BLaER1 (cell line): Measurements from ENCODE around the gene PDLIM1.

Experiments
- H3K27ac ChIP-seq: shearing (Covaris generic); formaldehyde crosslinking; 2 replicates; pipeline ENCODE4 v1.8.1; 2022
- H3K27me3 ChIP-seq: shearing (Covaris generic); formaldehyde crosslinking; 2 replicates; pipeline ENCODE4 v1.8.1; 2022
- H3K36me3 ChIP-seq: shearing (Covaris generic); formaldehyde crosslinking; 2 replicates; pipeline ENCODE4 v1.8.1; 2022
- H3K4me1 ChIP-seq: shearing (Covaris generic); formaldehyde crosslinking; 2 replicates; pipeline ENCODE4 v1.8.1; 2022
- H3K4me2 ChIP-seq: shearing (Covaris generic); formaldehyde crosslinking; 2 replicates; pipeline ENCODE4 v1.8.1; 2022
- H3K4me3 ChIP-seq: shearing (Covaris generic); formaldehyde crosslinking; 2 replicates; pipeline ENCODE4 v1.8.1; 2022
- H3K9ac ChIP-seq: shearing (Covaris generic); formaldehyde crosslinking; 2 replicates; pipeline ENCODE4 v1.8.1; 2022
- H3K9me3 ChIP-seq: shearing (Covaris generic); formaldehyde crosslinking; 2 replicates; pipeline ENCODE4 v1.8.1; 2022
- H4K20me1 ChIP-seq: shearing (Covaris generic); formaldehyde crosslinking; 2 replicates; pipeline ENCODE4 v1.8.1; 2022
- Cebpa-rat ChIP-seq: shearing (Covaris generic); IDR thresholded peaks from 2 replicates; pipeline ENCODE4 v1.8.1; 2022

The PDLIM1 gene

DNA sequence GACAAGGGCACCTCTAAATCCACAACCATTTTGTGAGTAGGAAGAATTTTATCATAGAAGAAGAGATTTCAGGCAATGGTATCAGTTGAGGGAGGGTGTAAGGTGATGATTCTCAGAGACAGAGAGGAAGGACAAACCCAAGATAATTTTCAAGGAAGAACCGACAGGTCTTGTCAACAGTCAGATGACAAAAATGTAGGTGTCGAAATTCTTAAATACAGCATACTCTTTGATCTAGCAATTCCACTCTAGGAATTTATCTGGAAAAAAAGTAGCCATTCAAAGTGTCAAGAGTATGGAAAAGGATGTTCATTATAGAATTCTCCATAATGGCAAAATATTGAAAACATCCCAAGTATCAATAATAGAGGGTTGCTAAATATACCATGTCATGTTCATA, 14.2 kb upstream of the PDLIM1 start:
- no peak for TF ChIP-seq Cebpa-rat
- Histone ChIP-seq H3K4me2 (no peak overlapping the region), H4K20me1 (no peaks in the 10 kb centered on the region), H3K9me3 (no peaks in the 10 kb centered on the region), H3K9ac (no peak overlapping the region), H3K4me3 (no peak overlapping the region), H3K27me3 (no peaks in the 10 kb centered on the region), H3K27ac (no peak overlapping the region), H3K4me1 (peaks cover 26% of the 10 kb centered on the region), H3K36me3 (no peaks in the 10 kb centered on the region)

- no peak overlapping the region for H3K27ac ChIP-seq
- peaks cover 21% of the 10 kb centered on the region for H3K4me1 ChIP-seq
- no peak overlapping the region for H3K4me3 ChIP-seq
- no peaks in the 10 kb centered on the region for H3K36me3 ChIP-seq
- H3K9ac ChIP-seq = no peak overlapping the region
- no peak overlapping the region for H3K4me2 ChIP-seq
- no peak for TF ChIP-seq Cebpa-rat
- H4K20me1 ChIP-seq = no peaks in the 10 kb centered on the region
- no peaks in the 10 kb centered on the region for H3K9me3 ChIP-seq
- no peaks in the 10 kb centered on the region for H3K27me3 ChIP-seq
Observed at GRCh38 chr10:95304463-95304862, 13.7 kb upstream of the PDLIM1 start.

DNA sequence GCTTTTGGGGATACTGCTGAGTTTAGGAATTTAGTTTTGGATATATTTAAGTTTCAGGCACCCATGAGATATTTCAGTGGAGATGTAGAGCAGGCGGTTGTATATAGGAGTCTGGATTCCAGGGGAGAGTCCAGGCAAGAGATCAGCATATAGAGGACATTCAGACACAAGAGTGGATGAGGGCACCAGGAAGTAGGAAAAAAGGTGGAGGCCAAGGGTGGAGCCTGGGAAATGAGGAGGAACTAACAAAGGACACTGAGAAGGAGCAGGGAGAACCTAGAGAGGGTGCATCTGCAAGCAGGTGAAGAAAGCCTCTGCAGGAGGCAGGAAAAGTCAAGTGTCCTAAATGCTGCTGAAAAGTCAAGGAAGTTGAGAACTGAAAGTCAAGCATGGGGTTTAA, 13.1 kb upstream of the PDLIM1 start:
- Histone ChIP-seq H3K36me3 (no peaks in the 10 kb centered on the region), H4K20me1 (no peaks in the 10 kb centered on the region), H3K27ac (no peak overlapping the region), H3K4me2 (no peak overlapping the region), H3K9ac (no peak overlapping the region), H3K9me3 (no peaks in the 10 kb centered on the region), H3K4me3 (no peak overlapping the region), H3K27me3 (no peaks in the 10 kb centered on the region), H3K4me1 (peaks cover 15% of the 10 kb centered on the region)
- TF ChIP-seq Cebpa-rat = no peak

DNA sequence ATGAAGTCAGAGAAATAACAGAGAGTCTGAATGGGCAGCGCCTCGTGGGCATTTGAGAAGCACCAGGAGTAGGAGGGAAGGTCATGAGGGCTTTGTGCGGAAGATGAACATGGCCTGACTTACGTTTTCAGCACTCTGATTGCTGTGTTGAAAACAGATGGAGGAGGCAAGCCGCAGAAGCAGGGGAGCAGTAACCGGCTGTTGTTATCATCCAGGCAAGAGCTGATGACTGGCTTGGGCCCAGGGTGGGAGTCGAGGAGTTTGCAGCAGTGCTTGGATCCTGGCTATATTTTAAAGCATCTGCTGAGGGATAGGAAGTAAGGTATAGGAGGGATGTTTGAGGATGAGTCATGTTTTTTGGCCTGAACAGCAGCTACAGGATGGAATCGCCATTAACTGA, 12.7 kb upstream of the PDLIM1 start:
- no peaks in the 10 kb centered on the region for H3K36me3 ChIP-seq
- H3K27ac ChIP-seq = no peak overlapping the region
- peaks cover 11% of the 10 kb centered on the region for H3K4me1 ChIP-seq
- no peak overlapping the region for H3K9ac ChIP-seq
- no peak for TF ChIP-seq Cebpa-rat
- H3K4me2 ChIP-seq = no peak overlapping the region
- H3K4me3 ChIP-seq = no peak overlapping the region
- no peaks in the 10 kb centered on the region for H4K20me1 ChIP-seq
- no peaks in the 10 kb centered on the region for H3K9me3 ChIP-seq
- no peaks in the 10 kb centered on the region for H3K27me3 ChIP-seq

- no peaks in the 10 kb centered on the region for H3K36me3 ChIP-seq
- no peak overlapping the region for H3K4me3 ChIP-seq
- no peaks in the 10 kb centered on the region for H3K9me3 ChIP-seq
- H3K4me2 ChIP-seq = no peak overlapping the region
- H3K27me3 ChIP-seq = no peaks in the 10 kb centered on the region
- peaks cover 27% of the 10 kb centered on the region for H3K4me1 ChIP-seq
- H4K20me1 ChIP-seq = no peaks in the 10 kb centered on the region
- H3K27ac ChIP-seq = no peak overlapping the region
- H3K9ac ChIP-seq = no peak overlapping the region
- no peak for TF ChIP-seq Cebpa-rat
Observed at GRCh38 chr10:95300022-95300539, 9.3 kb upstream of the PDLIM1 start.

- no peak overlapping the region for H3K9ac ChIP-seq
- peak overlapping the region; percentile 96 for H3K4me2 ChIP-seq
- H3K9me3 ChIP-seq = no peaks in the 10 kb centered on the region
- peaks cover 54% of the 10 kb centered on the region for H3K4me1 ChIP-seq
- H3K27me3 ChIP-seq = no peaks in the 10 kb centered on the region
- no peak for TF ChIP-seq Cebpa-rat
- H4K20me1 ChIP-seq = no peaks in the 10 kb centered on the region
- H3K27ac ChIP-seq = peak overlapping the region; percentile 96
- H3K36me3 ChIP-seq = no peaks in the 10 kb centered on the region
- H3K4me3 ChIP-seq = peak overlapping the region; percentile 6; the same call in 1 of the 2 replicates
Observed at GRCh38 chr10:95297402-95297801, 6.6 kb upstream of the PDLIM1 start.

- Histone ChIP-seq H3K9ac (no peak overlapping the region), H3K4me2 (peak overlapping the region; percentile 96), H3K27ac (peak overlapping the region; percentile 96)
Observed at GRCh38 chr10:95296764-95297163, 6.0 kb upstream of the PDLIM1 start.

GRCh38 chr10:95295031-95295755, 4.4 kb upstream of the PDLIM1 start:
- no peaks in the 10 kb centered on the region for H4K20me1 ChIP-seq
- peaks cover 67% of the 10 kb centered on the region for H3K4me1 ChIP-seq
- no peaks in the 10 kb centered on the region for H3K9me3 ChIP-seq
- TF ChIP-seq Cebpa-rat = no peak
- H3K4me3 ChIP-seq = peak overlapping the region; percentile 61
- H3K27me3 ChIP-seq = no peaks in the 10 kb centered on the region
- H3K27ac ChIP-seq = peak overlapping the region; percentile 96
- H3K36me3 ChIP-seq = no peaks in the 10 kb centered on the region
- peak overlapping the region; percentile 96 for H3K4me2 ChIP-seq
- peak overlapping the region; percentile 85 for H3K9ac ChIP-seq

More at GRCh38 chr10:95296764-95297163, 6.0 kb upstream of the PDLIM1 start:
- no peak for TF ChIP-seq Cebpa-rat
- H4K20me1 ChIP-seq = no peaks in the 10 kb centered on the region
- peak overlapping the region; percentile 6; the same call in 1 of the 2 replicates for H3K4me3 ChIP-seq
- peaks cover 60% of the 10 kb centered on the region for H3K4me1 ChIP-seq
- no peaks in the 10 kb centered on the region for H3K36me3 ChIP-seq
- H3K9me3 ChIP-seq = no peaks in the 10 kb centered on the region
- H3K27me3 ChIP-seq = no peaks in the 10 kb centered on the region

DNA sequence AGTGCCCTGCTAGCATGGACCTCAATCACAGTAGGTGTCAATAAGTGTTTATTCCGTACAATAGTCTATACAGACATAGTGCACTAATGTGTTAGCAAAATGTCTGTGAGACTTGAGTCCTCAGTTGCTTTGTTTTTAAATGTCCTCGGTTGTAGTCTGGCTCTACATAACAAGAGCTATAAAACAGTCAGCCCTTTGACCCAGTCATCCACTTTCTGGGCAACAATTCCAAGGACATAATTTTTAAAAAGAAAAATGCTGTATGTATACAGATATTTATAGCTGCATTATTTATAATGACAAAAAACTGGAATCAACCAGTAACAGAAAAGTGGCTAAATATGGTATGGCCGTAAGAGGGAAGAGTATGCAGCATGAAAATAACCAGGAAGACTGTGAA, 2.8 kb upstream of the PDLIM1 start:
- peak overlapping the region; percentile 96 for H3K27ac ChIP-seq
- peak overlapping the region; percentile 30; the same call in 1 of the 2 replicates for H3K9ac ChIP-seq

DNA sequence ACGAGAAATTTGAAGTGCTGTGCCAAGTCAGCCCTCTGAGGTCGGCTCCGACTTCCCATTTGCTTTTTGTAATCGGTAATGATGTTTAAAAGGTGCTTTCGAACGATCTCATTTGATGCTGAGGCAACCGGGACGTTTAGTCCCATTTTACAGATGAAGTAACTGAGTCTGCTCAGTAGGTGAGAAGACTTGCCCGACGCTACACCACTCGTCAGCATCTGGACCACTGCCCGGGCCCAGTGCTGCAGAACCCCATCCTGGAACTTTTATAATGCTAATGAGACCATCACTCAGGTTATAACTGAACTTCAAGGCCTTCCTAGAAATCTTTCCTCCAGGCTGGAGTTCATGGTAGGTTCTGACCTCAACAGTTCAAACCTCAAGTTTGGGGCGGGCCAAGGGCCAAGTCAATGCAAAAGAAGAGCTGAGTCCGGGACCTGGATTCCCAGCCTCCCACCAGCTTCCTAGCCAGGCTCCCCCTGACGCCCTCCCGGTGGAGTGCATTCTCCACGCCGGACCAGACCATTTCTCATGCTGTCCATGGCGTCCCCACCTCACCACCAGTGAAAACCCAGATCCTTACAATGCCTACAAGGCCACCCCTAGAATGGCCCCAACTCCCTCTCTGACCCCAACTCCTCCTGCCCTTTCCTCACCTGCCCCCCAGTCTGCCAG, 699 bp upstream of the PDLIM1 start:
- H3K27ac ChIP-seq = peak overlapping the region; percentile 97
- H3K9me3 ChIP-seq = no peaks in the 10 kb centered on the region
- H3K4me2 ChIP-seq = peak overlapping the region; percentile 96
- no peak for TF ChIP-seq Cebpa-rat
- H3K4me1 ChIP-seq = peaks cover 86% of the 10 kb centered on the region
- peak overlapping the region; percentile 96 for H3K9ac ChIP-seq
- H4K20me1 ChIP-seq = peaks cover 31% of the 10 kb centered on the region
- H3K27me3 ChIP-seq = no peaks in the 10 kb centered on the region
- H3K36me3 ChIP-seq = peaks cover 6% of the 10 kb centered on the region; the same call in 1 of the 2 replicates
- peak overlapping the region; percentile 94 for H3K4me3 ChIP-seq

More for the DNA sequence above, 2.8 kb upstream of the PDLIM1 start:
- Histone ChIP-seq H3K9me3 (no peaks in the 10 kb centered on the region), H4K20me1 (peaks cover 10% of the 10 kb centered on the region), H3K4me1 (peaks cover 80% of the 10 kb centered on the region), H3K4me3 (no peak overlapping the region), H3K27me3 (no peaks in the 10 kb centered on the region), H3K36me3 (no peaks in the 10 kb centered on the region), H3K4me2 (peak overlapping the region; percentile 96)
- no peak for TF ChIP-seq Cebpa-rat
